ENCODE data around the gene SCART1.
"Not testable (repeated sequence)": the region's sequence is repeated elsewhere in the genome, so short reads cannot be mapped to it uniquely, and the experiment has no call there.

Gene SCART1

DNA sequence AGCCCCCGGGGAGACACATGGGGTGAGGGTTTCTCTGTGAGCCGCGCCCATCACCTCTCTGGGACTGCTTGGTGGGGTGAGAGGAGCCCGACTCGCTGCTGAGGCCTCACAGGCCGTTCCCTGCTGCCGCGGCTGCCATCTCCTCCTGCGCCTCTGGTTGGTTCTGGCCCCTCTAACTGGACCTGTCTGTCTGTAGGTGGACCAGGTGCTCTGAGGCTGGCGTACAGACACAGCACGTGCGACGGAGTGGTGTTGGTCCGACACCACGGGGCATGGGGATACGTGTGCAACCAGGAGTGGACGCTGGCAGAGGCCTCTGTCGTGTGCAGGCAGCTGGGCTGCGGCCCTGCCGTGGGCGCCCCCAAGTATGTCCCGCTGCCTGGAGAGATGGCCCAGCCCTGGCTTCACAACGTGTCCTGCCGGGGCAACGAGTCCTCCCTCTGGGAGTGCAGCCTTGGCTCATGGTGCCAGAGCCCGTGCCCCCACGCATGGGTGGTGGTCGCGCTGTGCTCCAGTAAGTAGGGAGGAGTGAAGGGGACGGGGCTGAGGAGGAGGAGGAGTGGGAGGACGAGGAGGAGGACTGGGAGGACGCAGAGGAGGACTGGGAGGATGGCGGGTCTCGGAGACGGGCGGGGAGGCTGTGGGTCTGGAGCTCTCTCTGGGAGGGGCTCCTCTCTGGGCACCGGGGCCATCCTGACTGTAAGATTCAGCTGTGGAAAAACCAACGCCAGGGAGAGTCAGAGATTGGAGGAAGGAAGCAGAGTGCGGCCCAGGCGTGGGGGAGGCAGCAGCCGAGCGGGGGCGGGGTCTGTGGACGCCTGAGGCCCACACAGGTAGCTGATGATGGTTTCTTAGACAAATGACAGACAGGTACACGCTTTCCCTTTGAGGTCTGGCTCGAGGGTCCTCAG, 2.6 kb downstream of the SCART1 start:
- DNase-seq (ENCODE audit: low spot score), result no peak

DNA sequence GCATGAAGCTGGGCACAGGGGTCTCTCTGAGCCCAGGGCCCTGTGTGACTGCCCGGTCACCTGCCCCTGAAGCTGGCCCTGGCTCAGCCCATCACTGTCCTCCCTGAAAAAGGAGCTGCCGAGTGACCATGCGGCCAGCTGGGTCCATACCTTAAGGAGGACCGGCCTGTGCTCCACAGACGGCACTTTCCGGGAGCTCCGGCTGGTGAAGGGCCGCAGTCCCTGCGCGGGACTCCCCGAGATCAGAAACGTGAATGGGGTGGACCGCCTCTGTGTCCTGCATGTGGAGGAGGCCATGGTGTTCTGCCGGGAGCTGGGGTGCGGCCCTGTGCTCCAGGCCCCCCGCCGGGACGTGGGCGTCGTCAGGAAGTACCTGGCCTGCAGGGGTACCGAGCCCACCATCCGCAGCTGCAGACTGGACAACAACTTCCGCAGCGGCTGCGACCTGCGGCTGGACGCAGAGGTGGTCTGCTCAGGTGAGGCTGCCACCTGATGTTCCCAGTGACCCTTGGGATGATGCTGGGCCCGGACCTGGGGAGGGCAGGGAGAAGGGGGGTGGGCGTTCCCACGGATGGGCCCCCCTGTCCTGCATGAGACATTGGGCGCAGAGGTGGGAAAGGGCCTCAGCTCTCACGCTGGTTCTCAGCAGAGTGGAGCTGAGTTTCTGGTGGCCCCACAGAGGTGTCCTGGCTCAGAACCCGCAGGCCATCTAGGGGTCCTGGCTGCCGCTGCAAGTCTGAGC, 3.5 kb downstream of the SCART1 start:
- no peak for DNase-seq (ENCODE audit: low spot score)

DNA sequence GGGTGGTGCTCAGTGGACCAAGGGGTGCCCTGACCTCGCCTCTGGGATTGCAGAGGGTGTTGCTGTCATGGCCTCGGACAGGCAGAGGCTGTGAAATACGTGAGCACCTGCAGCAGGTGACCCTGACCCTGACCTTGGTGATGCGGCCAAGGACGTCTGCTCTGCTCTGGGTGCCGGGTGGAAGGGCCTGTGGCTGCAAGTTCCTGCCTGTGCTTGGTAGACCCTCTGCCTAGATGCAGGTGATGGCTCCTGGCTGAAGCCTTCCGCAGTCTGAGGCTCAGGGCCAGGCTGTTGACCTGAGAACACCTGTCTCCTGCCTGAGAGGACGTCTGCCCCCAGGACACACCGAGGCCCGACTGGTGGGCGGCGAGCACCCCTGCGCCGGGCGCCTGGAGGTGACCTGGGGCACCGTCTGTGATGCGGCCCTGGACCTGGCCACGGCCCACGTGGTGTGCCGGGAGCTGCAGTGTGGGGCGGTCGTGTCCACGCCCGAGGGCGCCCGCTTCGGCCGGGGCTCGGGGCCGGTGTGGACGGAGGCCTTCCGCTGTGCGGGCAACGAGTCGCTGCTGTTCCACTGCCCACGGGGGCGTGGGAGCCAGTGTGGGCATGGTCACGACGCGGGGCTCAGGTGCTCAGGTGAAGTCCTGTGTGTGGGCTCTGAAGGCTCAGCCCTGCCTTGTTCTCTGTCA, 4.4 kb downstream of the SCART1 start:
- DNase-seq (ENCODE audit: low spot score), result no peak

DNA sequence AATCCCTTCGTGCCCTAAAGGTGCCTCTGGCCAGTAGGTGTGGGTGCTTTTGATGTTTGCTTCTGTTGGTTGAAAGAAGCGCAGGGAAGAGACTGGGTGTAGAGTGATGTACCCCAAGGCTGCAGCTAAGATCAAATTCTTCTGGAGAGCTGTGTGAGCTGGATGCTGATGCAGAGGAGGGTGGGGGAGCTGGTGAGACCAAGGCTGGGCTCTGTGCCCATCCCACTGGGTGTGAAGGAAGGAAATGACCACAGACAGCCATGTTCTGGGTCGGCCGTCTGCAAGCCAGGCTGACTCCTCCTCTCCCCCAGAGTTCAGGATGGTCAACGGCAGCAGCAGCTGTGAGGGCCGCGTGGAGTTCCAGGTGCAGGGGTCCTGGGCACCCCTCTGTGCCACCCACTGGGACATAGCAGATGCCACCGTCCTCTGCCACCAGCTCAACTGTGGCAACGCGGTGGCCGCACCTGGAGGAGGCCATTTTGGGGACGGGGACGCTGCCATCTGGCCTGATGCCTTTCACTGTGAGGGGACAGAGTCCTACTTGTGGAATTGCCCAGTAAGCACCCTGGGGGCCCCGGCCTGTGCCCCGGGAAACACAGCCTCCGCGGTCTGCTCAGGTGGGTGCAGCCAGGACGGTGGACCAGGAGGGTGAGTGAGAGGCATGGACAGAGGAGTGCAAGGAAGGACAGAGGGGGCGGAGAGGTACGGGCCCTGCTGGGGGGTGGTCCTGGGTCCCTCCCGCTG, 5.1 kb downstream of the SCART1 start:
- no peak for DNase-seq (ENCODE audit: low spot score)

DNA sequence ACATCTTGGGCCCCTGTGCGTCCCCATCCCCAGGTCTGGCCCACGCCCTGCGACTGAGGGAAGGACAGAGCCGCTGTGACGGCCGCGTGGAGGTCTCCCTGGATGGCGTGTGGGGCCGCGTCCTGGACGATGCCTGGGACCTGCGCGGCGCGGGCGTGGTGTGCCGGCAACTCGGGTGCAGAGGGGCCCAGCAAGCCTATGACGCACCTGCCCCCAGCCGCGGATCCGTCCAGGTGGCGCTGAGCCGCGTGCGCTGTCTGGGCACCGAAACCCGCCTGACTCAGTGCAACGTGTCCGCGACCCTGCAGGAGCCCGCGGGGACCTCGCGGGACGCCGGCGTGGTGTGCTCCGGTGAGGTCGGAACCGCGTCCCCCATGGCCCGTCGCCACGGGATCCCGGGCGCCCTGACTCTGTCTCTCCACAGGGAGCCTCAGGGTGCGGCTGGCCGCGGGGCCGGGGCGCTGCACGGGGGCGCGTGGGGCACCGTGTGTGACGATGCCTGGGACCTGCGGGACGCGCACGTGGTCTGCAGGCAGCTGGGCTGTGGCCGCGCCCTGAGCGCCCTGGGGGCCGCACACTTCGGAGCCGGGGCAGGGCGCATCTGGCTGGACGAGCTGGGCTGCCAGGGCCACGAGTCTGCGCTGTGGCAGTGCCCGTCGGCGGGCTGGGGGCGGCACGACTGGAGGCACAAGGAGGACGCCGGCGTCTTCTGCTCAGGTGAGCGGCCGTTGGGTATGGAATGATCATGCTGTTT, 5.9 kb downstream of the SCART1 start:
- DNase-seq (ENCODE audit: low spot score), result no peak

DNA sequence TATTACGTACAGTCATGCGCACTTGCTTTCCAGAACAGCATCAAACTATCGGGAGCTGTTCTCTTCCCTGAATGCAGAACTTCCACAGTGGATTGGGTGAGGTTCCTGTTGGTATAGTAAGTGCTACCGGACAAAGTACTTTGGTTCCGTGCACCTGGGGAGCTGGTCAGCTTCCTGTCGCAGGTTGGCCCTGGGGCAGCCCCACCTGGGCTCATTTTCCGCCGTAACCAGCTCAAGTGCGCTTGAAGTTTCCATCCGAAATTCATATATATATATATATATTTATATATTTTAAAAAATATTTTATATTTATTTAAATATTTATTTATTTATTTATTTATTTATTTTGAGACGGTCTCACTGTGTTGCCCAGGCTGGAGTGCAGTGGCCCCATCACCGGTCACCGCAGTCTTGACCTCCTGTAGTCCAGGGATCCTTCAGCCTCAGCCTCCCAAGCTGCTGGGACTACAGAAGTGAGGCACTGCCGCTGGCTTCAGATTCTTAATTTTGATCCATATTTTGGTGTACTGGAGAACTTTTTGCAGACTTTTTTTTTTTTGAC, 6.5 kb downstream of the SCART1 start:
- DNase-seq (ENCODE audit: low spot score), result no peak

DNA sequence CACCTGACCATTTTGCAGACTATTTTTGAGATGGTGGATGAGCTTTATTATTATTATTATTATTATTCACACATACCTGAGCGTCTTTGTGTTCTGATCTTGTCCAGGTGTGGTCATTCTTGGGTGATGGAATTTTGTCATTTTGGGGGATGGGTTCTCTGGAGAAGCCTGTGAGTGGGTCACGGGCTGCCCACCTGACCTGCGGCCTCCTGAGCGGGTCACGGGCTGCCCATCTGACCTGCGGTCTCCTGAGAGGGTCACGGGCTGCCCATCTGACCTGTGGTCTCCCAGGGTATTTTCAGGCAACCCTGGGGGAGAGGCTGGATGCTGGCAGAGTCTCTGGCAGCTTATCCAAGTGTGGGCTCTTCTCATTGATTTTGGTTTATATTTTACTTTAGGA, 7.3 kb downstream of the SCART1 start:
- DNase-seq (ENCODE audit: low spot score), result no peak

DNA sequence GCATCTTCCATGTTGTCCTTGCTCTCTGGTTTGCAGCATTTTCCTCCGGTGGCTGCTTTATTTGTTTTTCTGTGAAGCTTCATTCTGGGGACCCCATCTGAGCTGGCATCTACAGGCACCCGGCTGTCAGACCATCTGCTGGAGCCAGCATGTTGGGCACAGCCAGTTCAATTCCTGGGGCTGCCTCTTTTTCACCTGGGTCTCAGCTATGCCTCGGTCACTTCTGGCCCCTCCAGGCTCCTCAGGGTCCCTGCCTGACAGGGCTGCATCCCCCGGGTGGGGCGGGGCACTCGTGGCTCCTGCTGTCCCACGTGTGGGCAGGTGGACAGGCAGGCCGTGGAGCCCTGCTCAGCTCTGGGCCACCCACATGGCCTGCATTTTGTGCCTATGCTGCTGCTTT, 8.1 kb downstream of the SCART1 start:
- DNase-seq (ENCODE audit: low spot score), result peak; percentile 1

DNA sequence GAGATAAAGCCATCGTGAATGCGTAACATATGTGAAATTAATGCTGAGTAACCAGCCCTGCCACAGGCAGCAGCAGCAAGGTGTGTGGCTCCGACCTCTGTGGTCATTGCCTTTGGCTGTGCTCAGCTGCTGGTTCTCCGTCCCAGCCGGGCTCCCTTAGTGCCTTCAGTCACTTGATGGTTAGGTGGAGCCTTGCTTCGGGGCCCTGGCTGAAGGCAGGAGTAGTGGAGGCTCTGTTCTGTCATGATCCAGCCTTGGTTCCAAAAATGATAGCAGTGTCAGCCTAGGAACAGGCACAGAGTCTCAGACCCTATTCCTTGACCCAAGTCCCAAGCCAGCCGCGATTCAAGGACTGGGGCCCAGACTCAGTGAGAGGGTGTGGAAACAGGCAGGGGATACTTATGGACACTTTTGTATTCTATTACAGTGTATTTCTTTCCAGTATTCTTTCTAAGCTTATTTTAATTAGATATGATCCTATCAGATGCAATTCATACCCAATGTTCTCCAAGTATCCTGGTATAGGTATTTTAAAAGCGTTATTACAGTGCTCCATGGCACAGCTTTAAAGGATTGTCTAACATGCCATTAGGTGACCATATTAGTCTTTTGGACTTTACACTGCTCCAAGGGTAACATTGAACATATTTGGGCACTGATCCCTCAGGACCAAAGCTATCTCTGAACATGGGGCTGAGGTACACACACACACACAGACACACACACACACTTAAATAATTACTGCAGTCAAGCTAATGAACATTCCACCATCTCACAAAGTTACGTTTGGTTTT, 9.0 kb downstream of the SCART1 start:
- DNase-seq (ENCODE audit: low spot score), result no peak

DNA sequence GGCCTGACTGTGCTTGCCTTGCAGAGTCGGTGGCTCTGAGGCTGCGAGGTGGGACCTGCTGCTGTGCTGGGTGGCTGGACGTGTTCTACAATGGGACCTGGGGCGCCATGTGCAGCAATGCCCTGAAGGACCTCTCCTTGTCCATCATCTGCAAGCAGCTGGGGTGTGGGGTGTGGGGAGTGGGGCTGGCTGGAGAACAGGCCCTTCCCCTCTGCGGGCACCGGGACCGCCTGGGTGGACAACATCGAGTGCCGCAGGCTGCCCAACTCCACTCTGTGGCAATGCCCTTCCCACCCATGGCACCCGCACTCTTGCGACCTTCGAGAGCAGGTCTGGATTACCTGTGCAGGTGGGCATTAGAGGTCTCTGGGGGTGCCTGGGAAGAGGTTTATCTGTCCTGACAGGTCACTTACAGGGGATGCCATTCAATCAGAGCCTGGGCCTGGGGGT, 10.9 kb downstream of the SCART1 start:
- DNase-seq (ENCODE audit: low spot score), result peak; percentile 4

DNA sequence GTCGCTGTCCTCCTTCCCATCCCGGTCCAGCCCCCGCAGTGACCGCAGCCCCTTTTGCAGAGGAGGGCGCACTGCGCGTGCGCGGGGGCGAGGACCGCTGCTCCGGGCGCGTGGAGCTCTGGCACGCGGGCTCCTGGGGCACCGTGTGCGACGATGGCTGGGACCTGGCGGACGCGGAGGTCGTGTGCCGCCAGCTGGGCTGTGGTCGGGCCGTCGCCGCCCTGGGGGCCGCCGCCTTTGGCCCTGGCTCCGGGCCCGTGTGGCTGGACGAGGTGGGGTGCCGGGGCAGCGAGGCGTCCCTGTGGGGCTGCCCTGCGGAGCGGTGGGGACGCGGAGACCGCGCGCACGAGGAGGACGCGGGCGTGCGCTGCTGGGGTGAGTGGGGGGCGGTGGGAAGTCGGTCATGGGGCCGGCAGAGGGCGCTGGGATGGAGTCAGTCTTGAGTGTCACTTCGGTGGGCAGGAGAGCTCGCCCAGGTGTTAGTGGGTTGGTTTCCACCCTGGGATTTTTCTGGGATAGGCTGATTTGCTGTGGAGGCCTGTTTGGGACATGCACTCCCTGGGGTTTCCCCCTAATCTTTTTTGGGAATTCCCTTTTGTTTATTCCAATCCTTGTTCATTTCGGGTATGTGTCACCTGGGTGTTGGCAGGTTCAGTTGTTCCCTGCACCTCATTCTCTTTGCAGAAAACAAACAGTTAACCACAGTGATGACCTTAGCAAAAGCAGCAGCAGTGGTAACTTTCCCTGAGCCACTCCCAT, 11.6 kb downstream of the SCART1 start:
- peak; percentile 7 for DNase-seq (ENCODE audit: low spot score)

DNA sequence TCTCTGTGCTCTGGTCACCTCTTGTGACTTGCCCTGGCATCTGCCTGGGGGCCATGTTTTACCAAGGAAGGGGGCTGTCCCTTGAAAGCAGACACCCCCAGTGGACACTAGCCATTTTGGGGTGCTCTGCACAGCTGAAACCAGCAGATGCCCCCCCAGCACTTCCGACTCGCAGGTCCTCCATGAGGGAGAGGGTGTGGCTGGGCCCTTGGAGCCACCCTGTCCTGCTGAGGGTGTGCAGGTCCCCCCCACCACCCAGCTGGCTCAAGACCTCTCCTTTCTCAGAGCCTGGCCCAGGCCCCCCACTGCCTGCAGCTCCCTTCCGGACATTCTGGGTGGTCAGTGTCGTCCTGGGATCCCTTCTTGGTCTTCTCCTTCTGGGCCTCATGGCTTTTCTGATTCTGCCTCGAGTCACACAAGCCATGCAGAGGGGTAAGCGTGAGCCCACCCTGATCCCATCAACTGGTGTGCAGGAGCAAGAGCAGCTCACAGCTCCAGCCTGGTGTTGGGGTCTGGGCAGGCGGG, 12.3 kb downstream of the SCART1 start:
- no peak for DNase-seq (ENCODE audit: low spot score)

DNA sequence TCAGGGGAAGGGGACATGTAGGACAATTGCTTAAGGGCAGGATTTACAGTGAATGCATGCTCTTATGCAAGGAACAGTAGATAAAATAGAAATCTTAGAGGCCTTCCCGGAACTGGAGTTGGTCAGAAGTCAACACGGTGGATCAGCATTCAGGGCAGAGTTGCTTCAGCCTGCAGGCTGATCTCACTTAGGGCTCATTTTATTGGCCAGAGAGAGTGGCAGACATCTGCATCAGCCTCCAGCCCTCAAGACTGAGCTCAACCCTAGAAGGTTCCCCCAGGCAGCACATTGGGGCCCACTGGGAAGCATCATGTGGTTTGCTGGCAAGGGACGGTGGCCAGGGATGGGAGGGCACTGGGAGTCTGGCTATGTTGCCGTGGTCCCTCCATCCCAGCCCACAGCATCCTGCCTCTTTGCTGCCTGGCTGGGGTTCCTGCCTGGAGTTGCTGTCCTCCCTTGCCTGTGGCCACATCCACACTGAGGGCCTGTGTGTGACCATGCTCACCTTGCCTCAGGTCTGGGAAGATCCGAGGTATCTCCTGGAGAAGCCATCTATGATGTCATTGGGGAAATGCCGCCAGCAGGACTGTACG, 13.0 kb downstream of the SCART1 start:
- no peak for DNase-seq (ENCODE audit: low spot score)

DNA sequence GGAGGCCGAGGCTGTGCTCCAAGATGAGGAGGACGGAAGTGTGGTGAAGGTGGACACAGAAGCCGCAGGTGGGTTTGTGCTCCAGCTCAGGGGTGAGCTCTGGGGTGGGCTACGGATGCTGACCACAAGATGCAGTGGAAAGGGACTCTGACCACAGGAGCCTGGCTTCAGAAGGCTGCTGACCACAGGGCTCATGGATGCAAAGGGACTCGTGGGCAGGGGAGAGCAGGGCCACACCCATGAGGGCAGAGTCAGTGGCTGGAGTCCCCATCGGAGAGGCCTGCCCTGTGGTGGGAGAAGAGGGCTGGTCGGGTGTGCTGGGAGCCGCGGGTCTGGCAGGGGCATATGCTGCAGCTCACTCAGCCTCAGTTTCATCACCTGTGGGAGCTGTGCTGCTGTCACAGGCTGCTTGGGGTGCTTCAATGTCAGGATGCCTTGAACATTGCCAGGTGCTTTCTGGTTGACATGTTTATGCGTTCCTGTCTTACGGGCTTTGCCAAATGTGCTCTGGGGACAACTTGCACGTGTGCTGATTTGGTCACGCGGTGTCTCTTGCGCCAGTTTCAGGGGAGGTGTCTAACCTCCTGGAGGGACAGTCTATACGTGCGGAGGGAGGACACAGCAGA, 13.7 kb downstream of the SCART1 start:
- no peak for DNase-seq (ENCODE audit: low spot score)

DNA sequence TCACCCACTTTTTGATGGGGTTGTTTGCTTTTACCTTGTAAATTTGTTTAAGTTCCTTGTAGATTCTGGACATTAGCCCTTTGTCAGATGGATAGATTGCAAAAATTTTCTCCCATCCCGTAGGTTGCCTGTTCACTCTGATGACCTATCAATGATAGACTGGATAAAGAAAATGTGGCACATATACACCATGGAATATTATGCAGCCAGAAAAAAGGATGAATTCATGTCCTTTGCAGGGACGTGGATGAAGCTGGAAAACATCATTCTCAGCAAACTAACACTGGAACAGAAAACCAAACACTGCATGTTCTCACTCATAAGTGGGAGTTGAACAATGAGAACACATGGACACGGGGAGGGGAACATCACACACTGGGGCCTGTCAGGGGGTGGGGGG, 15.5 kb downstream of the SCART1 start:
- not testable (repeated sequence) for DNase-seq (ENCODE audit: low spot score)

DNA sequence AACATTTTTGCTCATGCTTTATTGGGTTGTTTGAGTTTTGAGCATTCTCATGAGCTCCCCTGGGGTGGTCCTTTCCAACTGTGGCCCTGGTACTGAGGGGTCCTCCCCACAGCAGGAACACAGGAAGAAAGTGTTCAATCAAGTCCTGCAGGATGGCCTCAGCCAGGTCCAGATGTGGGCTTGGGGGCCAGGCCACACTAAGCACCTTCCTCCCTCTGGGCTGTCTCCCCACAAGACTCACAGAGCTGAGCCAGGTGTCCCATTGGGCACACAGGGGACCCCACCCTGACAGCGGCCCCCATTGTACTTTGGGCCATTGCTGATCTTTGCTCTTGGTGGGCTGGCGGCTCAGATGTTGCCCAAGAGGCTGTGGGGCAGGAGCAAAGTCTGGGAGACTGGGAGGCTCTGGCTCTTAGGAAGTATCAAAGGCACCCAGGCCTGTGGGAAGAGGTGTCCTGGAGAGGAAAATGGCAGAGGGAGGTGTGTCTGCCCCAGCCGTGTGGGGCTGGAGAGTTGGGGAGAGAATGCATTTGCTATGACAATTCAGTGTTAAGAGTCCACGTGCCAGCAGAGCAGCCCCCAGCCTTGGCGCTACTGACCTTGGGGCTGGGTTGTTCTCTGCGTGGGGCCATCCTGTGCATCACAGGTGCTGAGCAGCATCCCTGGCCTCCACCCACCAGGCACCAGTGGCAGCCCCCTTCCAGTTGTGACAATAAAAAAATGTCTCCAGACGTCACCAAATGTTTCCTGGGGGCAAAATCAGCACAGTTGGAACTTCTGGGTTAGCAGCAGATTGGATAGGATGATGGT, 17.8 kb downstream of the SCART1 start:
- no peak for DNase-seq (ENCODE audit: low spot score)

DNA sequence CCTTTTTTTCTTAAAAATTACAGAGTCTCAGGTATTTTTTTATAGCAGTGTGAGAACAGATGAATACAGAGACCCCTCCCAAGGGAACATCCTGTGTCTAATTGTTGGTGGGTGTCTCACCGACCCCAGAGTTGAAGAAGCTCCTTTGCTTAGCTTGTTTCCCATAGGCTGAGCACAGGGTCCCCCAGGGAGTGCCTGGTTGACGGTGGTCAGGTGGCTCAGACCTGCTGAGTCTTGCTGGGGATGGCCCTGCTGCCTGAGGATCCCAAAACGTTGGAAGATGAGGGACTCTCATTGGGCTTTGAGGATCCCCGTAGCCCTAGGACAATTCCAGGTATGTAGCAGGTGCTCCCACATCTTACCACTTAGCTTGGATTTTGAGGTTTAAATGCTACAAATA, 19.5 kb downstream of the SCART1 start:
- no peak for DNase-seq (ENCODE audit: low spot score)
